ENCODE measurements around the gene YBX2.

The YBX2 gene

DNA sequence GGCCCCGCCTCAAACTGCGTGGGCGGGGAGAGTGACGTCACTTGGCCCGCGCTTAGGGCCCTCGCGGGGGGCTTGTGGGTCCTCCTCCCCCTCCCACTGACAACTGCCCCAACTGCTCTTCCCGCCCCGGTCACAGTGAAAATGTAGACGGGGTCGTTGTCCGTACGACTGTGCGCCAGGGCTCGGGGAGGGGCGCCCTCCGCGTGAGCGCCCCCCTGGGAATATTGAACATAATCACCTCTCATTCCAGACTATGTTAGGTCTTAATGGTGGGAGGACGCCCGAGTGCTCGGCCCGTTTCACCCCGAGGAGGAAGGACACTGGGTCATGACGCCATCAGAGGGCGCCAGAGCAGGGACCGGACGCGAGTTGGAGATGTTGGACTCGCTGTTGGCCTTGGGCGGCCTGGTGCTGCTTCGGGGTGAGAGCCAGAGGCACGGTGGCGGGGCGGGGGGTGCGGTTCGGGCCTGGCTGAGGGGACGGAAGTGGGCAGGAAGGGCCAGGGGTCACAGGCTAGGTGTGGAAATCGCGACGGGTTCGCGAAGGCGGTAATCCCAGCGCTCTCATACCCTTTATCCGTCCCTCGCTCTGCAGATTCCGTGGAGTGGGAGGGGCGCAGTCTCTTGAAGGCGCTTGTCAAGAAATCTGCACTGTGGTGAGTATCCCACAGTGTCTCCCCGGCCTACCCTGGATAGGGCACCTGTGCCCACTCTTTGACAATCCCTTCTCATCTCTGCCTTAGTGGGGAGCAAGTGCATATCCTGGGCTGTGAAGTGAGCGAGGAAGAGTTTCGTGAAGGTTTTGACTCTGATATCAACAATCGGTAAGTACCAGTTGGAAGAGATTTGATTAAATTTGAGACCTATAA lies 42.0 kb downstream of the YBX2 start, which contains the start of gene ELP5:
ELP5 (plus strand) TSS at position 40 of the 868 bp plus-strand sequence; CDS start at position 376, 336 bp downstream.
- ATAC-seq, result peak; percentile 81
- TF ChIP-seq, protein P1, sequence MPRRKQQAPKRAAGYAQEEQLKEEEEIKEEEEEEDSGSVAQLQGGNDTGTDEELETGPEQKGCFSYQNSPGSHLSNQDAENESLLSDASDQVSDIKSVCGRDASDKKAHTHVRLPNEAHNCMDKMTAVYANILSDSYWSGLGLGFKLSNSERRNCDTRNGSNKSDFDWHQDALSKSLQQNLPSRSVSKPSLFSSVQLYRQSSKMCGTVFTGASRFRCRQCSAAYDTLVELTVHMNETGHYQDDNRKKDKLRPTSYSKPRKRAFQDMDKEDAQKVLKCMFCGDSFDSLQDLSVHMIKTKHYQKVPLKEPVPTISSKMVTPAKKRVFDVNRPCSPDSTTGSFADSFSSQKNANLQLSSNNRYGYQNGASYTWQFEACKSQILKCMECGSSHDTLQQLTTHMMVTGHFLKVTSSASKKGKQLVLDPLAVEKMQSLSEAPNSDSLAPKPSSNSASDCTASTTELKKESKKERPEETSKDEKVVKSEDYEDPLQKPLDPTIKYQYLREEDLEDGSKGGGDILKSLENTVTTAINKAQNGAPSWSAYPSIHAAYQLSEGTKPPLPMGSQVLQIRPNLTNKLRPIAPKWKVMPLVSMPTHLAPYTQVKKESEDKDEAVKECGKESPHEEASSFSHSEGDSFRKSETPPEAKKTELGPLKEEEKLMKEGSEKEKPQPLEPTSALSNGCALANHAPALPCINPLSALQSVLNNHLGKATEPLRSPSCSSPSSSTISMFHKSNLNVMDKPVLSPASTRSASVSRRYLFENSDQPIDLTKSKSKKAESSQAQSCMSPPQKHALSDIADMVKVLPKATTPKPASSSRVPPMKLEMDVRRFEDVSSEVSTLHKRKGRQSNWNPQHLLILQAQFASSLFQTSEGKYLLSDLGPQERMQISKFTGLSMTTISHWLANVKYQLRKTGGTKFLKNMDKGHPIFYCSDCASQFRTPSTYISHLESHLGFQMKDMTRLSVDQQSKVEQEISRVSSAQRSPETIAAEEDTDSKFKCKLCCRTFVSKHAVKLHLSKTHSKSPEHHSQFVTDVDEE (CRISPR knock-in tag; IDR thresholded peaks at IDR 0.05), result peak; percentile 65; the same call in 1 of the 2 replicates
- TF ChIP-seq ZFP3 (CRISPR knock-in tag; IDR thresholded peaks at IDR 0.05) (peak; percentile 36; the same call in 1 of the 2 replicates), ARNTL (CRISPR knock-in tag; IDR thresholded peaks at IDR 0.05; ENCODE audit: borderline replicate concordance, low read depth) (no peak), TCF4 (CRISPR knock-in tag; IDR thresholded peaks at IDR 0.05; ENCODE audit: borderline replicate concordance) (no peak), BACH2 (CRISPR knock-in tag; IDR thresholded peaks at IDR 0.05; ENCODE audit: borderline replicate concordance) (no peak), GLIS3 (CRISPR knock-in tag; IDR thresholded peaks at IDR 0.05) (no peak; the same call in 1 of the 2 replicates)
- TF ChIP-seq, protein P2, sequence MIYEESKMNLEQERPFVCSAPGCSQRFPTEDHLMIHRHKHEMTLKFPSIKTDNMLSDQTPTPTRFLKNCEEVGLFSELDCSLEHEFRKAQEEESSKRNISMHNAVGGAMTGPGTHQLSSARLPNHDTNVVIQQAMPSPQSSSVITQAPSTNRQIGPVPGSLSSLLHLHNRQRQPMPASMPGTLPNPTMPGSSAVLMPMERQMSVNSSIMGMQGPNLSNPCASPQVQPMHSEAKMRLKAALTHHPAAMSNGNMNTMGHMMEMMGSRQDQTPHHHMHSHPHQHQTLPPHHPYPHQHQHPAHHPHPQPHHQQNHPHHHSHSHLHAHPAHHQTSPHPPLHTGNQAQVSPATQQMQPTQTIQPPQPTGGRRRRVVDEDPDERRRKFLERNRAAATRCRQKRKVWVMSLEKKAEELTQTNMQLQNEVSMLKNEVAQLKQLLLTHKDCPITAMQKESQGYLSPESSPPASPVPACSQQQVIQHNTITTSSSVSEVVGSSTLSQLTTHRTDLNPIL (CRISPR knock-in tag; IDR thresholded peaks at IDR 0.05; ENCODE audit: low read depth), result no peak

DNA sequence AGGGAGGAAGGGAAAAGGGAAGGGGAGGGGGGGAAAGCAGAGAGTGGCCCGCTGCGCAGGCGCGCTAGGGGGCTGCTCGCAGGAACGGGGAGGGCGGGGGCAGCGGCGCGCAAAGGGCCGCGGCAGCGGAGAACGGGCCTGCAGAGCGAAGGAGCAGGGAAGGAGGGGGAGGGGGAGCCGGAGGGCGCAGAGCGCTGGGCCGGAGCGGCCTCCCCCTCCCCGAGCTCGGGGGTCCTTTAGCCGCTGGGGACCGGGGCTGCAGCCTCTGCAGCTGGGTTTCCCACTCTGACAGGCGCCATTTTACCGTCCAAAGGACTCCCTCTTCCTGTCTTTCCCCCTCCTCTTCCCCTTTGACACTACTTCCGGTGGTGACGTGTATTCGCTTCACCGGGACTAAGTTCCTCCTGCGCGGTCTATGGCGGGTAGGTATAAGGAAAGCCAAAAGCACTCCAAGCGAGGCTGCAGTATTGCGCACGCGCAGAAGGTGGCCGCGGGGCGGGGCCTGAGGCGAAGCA lies 42.7 kb downstream of the YBX2 start, which contains the start of gene CTDNEP1:
CTDNEP1 (minus strand) TSS at position 74 of the 515 bp plus-strand sequence. CDS start 438 bp downstream, outside the sequence.
- peak; percentile 95 for ATAC-seq
- TF ChIP-seq GLIS3 (CRISPR knock-in tag; IDR thresholded peaks at IDR 0.05), result no peak
- TF ChIP-seq PPARA (CRISPR knock-in tag; IDR thresholded peaks at IDR 0.05; ENCODE audit: borderline replicate concordance), result no peak
- no peak for TF ChIP-seq ZFP3 (CRISPR knock-in tag; IDR thresholded peaks at IDR 0.05)
- TF ChIP-seq ZC3H10 (CRISPR knock-in tag; IDR thresholded peaks at IDR 0.05), result no peak
- TF ChIP-seq, protein P2 (CRISPR knock-in tag; IDR thresholded peaks at IDR 0.05; ENCODE audit: low read depth), result no peak
- TF ChIP-seq RARB (CRISPR knock-in tag; IDR thresholded peaks at IDR 0.05), result no peak
- no peak for TF ChIP-seq ZFP30 (CRISPR knock-in tag; IDR thresholded peaks at IDR 0.05)
- TF ChIP-seq CSDC2 (CRISPR knock-in tag; IDR thresholded peaks at IDR 0.05), result no peak
- no peak for TF ChIP-seq ZNF70 (CRISPR knock-in tag; IDR thresholded peaks at IDR 0.05)
- TF ChIP-seq, protein P1 (CRISPR knock-in tag; IDR thresholded peaks at IDR 0.05), result no peak
- TF ChIP-seq, protein P3, sequence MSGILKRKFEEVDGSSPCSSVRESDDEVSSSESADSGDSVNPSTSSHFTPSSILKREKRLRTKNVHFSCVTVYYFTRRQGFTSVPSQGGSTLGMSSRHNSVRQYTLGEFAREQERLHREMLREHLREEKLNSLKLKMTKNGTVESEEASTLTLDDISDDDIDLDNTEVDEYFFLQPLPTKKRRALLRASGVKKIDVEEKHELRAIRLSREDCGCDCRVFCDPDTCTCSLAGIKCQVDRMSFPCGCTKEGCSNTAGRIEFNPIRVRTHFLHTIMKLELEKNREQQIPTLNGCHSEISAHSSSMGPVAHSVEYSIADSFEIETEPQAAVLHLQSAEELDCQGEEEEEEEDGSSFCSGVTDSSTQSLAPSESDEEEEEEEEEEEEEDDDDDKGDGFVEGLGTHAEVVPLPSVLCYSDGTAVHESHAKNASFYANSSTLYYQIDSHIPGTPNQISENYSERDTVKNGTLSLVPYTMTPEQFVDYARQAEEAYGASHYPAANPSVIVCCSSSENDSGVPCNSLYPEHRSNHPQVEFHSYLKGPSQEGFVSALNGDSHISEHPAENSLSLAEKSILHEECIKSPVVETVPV (CRISPR knock-in tag; IDR thresholded peaks at IDR 0.05), result no peak
- no peak for TF ChIP-seq ARNTL (CRISPR knock-in tag; IDR thresholded peaks at IDR 0.05; ENCODE audit: borderline replicate concordance, low read depth)
- TF ChIP-seq TOX (CRISPR knock-in tag; IDR thresholded peaks at IDR 0.05; ENCODE audit: borderline replicate concordance), result no peak
- TF ChIP-seq ISL1 (CRISPR knock-in tag; IDR thresholded peaks at IDR 0.05), result no peak

All from SK-N-SH treated with all-trans-retinoic acid at 6 μM for 48 hours (cell line).